Measurements from ENCODE around the gene GDF10.

The GDF10 gene

DNA sequence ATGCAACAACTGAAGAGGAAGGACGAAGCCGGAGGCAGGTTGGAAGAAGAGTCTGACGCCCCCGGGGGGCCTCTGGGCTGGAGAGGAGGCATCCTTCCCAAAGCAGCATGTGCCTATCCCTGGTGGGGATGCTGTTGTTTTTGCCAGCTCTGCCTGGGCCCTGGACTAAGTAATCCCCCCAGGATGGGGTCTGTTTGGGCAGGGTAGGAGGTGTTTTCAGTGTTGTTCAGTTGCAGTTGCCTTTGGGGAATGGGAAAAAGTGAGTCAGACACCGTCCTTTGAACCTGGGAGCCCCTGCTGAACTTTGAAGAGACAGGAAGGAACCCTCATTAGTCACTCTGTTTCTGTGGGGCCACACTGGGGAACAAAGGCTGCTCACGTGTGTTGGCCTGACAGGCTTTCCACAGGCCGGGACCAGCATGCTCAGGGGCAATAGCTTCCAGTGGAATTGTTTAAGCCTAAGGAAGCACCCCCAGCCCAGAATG lies 35.2 kb upstream of the GDF10 start:
- no peak for DNase-seq
- in situ Hi-C loops (cut with MboI; ENCODE audit: low pct_unique_long_range_greater_than_20kb, low sequenced_read_pairs), result no loop called here

DNA sequence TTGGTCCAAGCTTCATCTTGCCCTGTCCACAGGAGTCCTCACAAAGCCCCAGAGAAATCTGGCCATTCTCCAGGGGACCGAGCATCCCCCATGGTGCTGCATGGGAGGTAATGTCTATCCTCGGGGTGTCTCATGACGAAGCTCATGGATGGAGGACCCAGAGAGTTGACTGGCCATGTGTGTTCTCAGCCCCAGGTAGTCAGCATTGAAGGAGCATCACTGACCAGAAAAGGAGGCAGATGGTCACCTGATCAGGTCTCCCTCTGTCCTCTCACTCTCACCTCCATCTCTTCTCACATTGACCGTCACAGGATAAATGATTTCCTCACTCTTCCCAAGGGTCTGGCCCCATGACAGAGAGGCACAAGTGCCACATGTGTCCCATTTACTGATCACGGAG lies 33.4 kb upstream of the GDF10 start:
- DNase-seq, result no peak
- in situ Hi-C loops (cut with MboI; ENCODE audit: low pct_unique_long_range_greater_than_20kb, low sequenced_read_pairs), result no loop called here

DNA sequence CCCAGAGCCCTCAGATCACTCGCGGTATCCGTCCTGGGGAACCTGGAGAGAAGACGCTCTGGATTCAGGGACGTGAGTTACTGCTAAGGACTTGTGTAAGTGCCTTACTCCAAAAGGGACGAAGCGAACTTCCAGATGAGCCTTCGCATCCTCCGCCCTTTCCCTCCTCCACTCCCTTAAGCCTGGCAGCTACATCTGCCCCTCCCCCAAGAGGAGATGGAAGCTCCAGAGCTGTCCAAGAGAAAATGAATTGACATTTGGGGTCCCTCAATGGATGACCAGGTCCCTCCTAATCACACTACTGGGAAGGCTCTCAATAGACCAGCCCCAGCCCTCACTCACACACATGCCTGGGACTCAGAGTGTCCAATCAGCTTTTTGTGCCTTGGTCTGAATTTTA lies 31.3 kb upstream of the GDF10 start:
- no peak for DNase-seq
- in situ Hi-C loops (cut with MboI; ENCODE audit: low pct_unique_long_range_greater_than_20kb, low sequenced_read_pairs), result no loop called here

DNA sequence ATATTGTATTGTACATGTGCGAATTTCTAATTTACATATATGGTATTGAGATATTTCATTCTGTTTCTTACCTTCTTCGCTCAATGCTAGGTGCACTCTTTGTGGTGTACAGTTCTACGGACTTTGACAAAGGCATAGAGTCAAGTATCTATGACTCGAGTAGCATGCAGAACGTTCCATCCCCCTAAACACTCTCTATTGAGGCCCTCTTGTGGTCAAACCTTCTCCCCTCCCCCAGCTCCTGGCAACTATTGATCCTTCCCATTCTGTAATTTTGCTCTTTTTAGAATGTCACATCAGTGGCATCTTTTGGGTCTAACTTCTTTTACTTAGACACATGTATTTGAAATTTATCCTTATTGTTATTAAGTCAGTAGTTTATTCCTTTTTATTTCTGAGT lies 30.7 kb upstream of the GDF10 start:
- no peak for DNase-seq
- in situ Hi-C loops (cut with MboI; ENCODE audit: low pct_unique_long_range_greater_than_20kb, low sequenced_read_pairs), result no loop called here

DNA sequence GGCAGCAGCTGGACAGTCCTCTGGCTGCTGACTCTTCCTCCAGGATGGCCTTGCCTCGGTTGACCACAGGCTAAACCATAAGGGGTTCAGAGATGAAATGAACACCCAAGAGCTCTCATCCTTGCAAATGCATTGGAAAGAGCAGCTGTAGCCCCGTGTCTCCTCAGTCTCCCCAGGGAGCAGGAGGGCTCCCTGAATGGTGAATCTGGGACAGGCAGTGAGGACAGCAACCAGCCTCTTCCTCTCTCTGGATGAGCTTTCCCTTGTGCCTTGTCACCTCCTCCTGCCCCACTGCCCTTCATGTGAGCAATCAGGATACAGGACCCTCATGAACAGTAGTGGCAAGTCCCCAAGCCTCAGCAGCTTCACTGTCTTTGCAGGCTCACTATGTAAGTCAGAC lies 23.9 kb upstream of the GDF10 start:
- in situ Hi-C loops (cut with MboI; ENCODE audit: low pct_unique_long_range_greater_than_20kb, low sequenced_read_pairs), result no loop called here
- DNase-seq, result no peak

DNA sequence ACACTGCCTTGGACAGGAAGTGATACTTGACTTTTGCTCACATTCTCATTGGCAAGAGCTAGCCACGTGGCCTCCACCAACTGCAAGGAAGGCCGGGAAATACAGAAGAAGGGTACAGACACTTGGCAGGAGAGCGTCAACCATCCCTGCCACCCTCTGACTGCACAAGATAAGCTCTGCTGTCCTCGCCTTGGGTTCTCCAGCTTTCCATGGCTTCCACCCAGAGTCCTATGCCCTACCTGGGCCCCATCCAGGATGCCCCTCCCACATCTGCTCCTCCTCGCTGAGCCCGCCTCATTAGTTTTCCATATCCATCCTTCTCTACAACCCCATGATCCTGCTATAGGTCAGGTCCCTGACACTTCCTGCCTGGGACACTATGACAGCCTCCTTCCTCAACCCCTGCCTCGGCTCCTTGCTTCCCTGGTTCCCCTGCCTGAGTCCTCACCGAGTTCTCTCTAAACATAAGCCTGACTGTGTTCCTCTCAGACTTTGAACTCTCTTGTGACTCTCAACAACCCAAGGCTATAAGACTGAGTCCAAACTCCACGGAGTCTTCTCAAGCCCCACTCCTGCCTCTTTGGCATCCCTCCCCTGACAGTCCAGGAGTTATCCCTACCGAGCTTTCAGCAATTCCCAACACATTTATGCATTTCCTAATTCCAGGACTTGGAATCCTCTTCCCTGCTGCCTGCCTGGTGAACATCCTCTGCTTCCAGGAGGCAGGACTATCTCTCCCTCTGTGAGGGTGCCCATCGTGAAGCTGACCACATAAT lies 23.2 kb upstream of the GDF10 start:
- in situ Hi-C loops (cut with MboI; ENCODE audit: low pct_unique_long_range_greater_than_20kb, low sequenced_read_pairs), result no loop called here
- no peak for DNase-seq

DNA sequence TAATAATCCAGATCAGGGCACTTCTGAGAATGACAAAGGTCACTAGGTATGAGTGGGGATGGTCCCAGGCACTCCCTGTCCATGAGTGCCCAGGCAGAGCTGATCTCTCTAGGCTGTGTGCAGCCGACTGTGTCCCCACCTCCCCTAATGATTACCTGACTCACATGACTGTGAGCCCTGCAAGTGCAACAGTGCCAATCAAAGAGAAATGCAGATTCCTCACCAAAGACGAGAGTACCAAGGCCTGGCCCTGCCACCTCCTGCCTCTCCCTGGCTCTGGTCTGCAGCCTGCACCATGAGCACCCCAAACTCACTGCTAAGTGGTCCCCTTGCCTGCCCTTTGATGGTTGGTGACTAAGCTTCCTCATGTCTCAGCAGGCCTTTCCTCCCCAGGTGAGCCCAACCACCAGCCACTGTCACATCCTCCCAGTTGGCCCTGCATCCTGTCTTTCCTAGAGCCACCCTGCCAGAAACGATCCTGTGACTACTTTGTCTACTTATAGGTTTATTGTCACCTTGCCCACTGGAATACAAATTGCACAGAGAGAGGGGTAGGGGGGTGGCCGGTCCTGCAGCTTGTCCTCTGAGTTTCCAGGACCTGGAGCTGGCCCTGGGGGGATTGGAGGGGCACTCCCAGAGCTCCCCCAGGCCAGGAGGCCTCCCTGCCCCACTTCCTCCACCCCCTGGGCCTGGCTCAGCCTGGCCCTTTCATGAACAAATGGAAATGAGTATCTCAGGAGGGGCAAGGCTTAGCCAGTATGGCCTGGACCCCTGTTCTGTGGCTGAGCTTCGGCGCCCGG lies 22.4 kb upstream of the GDF10 start:
- in situ Hi-C loops (cut with MboI; ENCODE audit: low pct_unique_long_range_greater_than_20kb, low sequenced_read_pairs), result no loop called here
- no peak for DNase-seq

DNA sequence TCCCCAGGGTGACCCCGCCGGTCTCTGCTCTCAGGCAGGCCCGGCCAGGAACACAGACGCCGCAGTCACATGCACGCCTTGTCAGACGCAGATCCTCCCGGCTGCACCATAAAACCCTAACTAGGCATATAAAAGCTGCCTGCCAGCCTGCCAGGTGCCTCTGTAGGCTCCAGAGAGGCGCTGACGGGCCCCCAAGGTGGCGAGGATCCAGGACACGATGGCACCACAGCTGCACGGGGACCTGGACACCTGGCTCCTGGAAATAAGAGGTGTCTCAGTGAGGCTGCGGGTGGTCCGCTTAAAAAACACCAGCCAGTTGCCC lies 21.9 kb upstream of the GDF10 start:
- in situ Hi-C loops (cut with MboI; ENCODE audit: low pct_unique_long_range_greater_than_20kb, low sequenced_read_pairs), result no loop called here
- no peak for DNase-seq

DNA sequence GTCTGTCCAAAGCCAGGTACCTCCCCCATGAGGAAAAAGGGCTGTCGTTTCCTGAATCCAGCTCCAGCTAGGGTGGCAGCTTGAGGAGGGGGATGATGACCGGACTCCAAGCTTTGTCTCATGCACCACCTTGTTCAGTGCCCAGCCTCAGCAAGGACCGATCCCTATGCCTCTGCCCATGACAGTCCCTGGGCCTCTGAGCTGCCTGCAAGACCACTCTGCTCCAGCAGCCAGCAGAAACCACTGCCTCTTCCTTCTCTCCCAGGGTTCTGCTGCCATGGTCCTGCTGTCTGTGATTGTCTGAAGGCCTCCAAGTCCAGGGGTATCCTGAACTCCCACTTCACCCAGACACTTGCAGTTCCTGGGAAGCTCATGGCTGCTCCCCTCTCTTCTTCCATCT lies 21.3 kb upstream of the GDF10 start:
- no peak for DNase-seq
- in situ Hi-C loops (cut with MboI; ENCODE audit: low pct_unique_long_range_greater_than_20kb, low sequenced_read_pairs), result no loop called here

DNA sequence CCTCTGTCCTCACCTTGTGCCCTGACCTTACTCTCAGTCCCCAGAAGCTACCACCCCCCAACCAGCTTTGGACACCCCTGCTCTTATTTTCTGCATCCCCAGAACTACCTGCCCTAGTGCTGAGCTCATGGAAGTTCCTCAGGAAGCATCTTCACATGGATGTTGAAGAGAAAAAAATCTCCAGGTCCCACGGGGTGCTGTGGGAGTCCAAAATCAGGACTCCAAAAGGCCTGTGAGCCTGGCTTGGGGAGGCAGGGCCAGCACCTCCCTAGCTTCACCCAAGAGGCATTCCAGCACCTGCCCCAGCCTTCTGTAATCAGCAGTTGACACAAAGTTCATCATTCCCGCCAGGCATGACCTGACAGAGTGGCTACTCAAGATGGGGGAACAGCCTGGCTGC lies 20.7 kb upstream of the GDF10 start:
- no peak for DNase-seq
- in situ Hi-C loops (cut with MboI; ENCODE audit: low pct_unique_long_range_greater_than_20kb, low sequenced_read_pairs), result no loop called here

DNA sequence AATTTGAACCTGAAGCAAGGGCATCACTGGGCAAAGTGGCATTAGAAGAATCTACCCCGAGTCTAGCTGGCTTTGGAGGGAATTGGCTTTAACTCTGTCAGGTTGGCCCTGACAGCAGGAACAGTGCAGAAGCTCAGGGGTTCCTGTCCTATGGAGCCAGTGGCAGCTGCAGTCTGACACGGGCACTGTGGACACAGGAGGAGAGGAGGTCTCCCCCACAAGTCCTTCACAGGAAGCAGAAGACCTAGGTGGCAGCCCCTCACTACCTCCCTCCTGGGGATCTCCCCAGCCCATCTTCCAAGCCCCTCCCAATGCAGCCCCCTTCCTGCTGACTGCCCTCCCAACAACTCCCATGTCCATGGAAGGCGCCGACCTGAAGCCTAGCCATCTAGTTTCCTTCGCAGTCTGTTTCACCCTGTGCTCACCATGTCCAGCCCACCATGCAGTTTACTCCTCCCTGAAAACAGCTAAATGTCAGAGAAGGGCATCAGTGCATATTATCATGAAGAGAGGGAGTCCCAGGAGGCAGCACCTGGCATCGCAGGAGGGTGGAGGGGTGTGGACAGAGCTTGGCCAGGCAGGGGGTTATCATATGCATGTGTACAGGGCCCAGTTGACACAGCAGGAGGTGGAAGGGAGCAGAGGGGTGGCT lies 17.9 kb upstream of the GDF10 start:
- in situ Hi-C loops (cut with MboI; ENCODE audit: low pct_unique_long_range_greater_than_20kb, low sequenced_read_pairs), result no loop called here
- no peak for DNase-seq

DNA sequence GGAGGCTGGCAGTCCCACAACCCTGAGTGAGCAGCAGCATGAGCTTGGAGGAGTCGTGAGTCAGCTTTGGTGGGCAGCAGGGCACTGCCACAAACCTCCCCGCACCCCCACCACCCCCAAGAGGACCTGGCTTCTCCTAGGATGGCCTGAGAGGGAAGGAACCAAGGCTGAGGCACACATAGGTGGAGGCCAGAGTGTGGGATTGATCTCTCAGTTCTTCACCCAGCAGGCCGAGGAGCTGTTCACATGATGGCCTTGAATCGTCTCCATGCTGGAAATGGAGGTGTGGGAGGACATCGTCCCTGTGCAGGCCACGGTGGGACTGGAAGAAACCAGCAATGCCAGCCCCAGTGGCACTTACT lies 17.4 kb upstream of the GDF10 start:
- in situ Hi-C loops (cut with MboI; ENCODE audit: low pct_unique_long_range_greater_than_20kb, low sequenced_read_pairs), result no loop called here
- no peak for DNase-seq

DNA sequence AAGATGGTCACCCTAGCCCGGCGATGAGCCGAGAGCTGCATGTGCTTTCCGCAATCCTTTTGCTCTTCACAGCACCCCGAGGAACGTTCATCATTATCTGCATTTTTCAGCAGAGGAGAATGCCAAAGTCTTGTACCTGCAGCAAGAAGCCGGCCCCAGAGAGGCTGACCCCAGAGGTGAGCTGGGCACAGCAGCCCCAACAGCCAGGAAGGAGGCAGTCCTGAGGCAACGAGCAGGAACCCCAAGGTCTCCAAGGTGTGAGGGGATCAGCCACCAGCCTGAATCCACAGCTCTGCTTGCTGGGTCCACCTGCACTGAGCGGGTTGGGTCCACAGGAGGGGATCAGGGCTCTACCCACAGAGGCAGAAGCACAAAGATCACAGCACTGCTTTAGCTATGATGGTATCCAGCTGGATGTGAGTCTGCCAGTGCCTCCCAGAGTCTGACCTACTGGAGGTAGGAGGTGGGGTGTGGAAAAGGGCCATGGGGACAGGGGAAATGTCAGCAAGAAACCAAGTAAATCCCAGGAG lies 16.8 kb upstream of the GDF10 start:
- in situ Hi-C loops (cut with MboI; ENCODE audit: low pct_unique_long_range_greater_than_20kb, low sequenced_read_pairs), result no loop called here
- DNase-seq, result no peak

DNA sequence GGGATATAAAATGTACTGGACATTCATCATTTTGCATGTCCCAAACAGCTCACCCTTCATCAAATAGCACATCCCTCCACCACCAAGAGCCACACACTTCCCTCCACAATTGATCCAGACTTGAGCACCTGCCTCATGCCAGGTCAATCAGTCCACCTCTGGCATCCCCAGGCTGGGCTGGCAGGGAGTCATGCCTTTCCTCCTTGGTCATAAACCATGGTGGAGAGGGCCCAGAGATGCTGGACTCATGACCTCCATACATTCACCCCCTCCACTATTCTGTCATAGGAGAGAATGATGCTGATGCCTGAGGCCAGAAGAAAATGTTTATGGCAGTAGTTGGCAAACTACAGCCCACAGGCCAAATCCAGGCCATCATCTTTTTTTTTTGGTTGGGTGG lies 16.1 kb upstream of the GDF10 start:
- in situ Hi-C loops (cut with MboI; ENCODE audit: low pct_unique_long_range_greater_than_20kb, low sequenced_read_pairs), result no loop called here
- DNase-seq, result no peak

DNA sequence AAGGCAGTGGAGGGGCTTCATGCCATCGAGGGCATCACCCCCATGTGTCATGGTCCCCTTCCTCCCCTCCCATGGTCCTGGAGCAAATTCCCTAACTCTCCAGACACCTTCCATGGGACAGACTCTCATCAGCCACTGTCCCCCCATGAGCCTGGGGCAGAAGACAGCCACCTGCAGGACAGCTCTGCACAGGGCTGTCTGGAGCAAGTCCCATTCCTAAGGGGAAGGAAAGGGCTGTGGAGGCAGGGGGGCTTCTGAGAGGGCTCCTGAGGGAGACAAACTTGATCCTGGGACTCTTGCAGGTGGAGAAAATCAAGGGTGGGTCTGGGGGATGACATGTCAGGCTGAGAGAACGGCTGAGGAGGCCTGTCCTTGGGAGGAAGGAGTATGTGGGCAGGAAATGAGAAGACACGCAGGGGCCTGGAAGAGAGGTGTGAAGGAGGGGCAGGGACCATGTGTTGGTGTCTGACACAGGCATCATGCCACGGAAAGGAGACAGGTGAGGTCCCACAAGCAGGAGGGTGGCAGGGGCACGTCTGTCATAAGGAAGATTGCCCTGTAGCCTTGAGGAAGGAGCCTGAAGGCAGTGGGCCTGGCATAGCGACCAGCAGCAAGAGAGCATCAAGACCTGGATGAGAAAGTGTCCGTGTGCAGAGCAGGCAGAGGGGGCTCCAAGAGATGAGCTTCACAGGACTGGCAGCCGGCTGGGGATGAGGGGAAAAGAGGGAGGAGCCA lies 14.4 kb upstream of the GDF10 start:
- in situ Hi-C loops (cut with MboI; ENCODE audit: low pct_unique_long_range_greater_than_20kb, low sequenced_read_pairs), result no loop called here
- DNase-seq, result no peak

DNA sequence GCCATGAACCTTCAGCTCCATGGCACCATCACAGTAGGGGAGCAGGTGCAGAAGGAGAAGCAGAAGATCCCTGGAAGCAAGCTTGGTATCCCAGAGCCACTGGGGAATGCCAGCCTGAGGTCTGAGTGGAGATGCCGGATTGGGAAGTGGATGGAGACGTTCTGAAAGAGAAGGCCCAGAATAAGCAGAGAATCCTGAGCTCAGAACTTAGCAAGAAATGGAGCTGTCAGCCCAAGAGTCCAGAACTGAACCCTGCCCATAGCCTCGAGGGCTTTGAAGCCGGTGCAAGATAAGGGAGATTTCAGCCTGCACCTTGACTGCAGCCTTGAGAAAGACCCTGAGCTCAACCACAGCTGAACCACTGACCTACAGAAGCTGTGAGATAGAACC lies 13.9 kb upstream of the GDF10 start:
- no peak for DNase-seq
- in situ Hi-C loops (cut with MboI; ENCODE audit: low pct_unique_long_range_greater_than_20kb, low sequenced_read_pairs), result no loop called here

DNA sequence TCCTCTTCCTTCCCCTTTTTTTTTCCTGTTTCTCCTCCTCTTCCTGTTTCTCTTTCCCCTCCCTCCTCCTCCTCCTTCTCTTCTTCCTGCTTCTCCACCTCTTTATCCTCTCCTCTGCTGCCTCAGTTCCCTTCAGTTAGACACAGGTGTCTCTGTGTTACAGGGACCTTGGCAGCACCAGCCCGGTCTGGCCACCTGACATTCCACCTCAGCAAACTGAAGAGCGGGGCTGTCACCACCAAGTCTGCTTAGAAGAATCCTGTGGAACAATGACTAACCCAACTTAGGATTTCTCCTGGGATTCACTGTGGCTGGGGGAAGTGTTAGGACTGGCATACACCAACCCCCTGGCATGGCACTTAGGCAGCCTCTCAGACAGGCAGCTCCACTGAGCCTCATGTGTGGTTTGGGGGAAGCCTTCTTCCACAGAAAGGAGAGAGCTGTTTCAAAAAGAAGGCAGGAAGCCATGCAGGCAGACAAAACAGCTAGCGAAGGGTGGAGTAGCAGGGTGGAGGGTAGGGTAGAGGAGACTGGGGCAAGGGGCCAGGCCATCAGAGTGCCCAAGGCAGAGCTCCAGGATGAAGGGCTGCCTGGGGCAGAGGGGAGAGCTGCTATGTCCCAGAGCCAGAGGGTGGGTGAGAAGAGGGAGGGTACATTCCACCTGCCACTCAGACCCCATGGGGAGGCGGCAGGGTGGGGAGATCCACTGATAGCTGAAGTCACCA lies 13.2 kb upstream of the GDF10 start:
- in situ Hi-C loops (cut with MboI; ENCODE audit: low pct_unique_long_range_greater_than_20kb, low sequenced_read_pairs), result no loop called here
- no peak for DNase-seq

DNA sequence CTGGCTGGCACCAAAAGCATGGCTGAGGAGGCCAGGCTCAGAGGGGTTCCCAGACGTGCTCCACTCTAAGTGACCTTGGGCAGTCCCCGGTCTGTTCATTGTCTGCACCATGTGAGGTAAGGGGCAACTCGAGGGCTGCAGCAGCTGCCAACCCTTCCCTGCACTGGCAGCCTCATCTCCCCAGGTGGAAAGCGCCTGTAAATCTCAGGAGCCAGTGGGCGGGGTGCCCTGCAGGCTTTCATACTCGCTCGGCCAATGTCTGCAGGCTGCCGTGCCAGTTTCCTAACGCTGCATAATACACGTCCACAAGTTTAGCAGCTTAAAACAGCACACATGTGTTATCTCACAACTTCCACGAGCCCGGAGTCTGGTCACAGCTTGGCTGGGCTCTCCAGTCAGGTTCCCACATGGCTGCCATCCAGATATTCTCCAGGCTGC lies 12.6 kb upstream of the GDF10 start:
- in situ Hi-C loops (cut with MboI; ENCODE audit: low pct_unique_long_range_greater_than_20kb, low sequenced_read_pairs), result no loop called here

DNA sequence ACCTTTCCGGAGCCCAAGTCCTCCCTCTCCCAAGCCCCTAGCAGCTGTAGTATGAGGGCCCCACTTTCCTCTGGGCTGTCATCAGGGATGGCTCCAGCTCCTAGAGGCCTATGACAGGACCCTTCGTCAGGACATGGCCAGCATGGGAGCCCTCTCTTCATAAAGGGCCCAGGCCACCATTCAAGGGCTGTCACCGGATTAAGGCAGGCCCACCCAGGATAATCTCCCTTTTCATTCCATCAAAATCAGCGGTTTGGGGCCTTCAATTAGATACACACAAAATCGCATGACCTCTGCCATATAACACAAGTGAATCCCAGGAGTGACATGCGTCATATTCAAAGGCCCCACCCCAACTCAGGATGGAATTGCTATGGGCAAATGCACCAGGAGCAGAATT lies 12.2 kb upstream of the GDF10 start:
- in situ Hi-C loops (cut with MboI; ENCODE audit: low pct_unique_long_range_greater_than_20kb, low sequenced_read_pairs), result no loop called here
- DNase-seq, result no peak

More for the DNA sequence above, 12.6 kb upstream of the GDF10 start:
- DNase-seq, result no peak

Measured in KBM-7 (cell line).